Upper lobe of left lung (tissue), 4 donors: ENCODE data around the gene ADAMTSL3.

Source experiments
- POLR2A ChIP-seq, 4 donors: fragments of 450-650 bp; IDR thresholded peaks; one replicate each; pipeline ENCODE4 v1.5.1; 2016 to 2017; ENCODE audit warnings: antibody characterized with exemption in 4 of 4, mild to moderate bottlenecking in 2 of 4
- TF ChIP-seq, protein P1 (sequence below), 6 experiments: fragments of 450-650 bp in 4 of 6; fragments of 200-600 bp in 2 of 6; sonication (generic) in 2 of 6; IDR thresholded peaks; one replicate each; pipeline ENCODE4 v1.5.1; 2016 to 2019; ENCODE audit warnings: antibody characterized with exemption in 6 of 6

DNA sequence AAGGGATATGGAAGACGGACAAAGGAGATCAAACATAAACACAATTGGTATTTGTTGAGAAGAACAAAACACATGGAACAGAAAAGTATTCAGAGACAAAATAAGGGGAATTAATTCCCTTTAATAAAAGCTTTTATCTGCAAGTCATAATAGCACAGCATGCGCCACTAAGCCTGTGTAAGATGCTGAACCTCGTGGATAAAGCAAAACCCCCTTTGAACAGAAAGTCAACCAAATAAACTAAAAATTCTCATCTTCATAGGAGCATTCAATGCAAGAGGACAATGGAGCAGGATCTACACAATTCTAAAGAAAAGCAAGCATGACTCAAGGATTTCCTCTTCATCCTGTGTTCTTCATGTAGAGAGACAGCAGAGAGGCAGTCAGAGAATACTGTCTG is 307.4 kb downstream of the ADAMTSL3 start:
- TF ChIP-seq, protein P1, sequence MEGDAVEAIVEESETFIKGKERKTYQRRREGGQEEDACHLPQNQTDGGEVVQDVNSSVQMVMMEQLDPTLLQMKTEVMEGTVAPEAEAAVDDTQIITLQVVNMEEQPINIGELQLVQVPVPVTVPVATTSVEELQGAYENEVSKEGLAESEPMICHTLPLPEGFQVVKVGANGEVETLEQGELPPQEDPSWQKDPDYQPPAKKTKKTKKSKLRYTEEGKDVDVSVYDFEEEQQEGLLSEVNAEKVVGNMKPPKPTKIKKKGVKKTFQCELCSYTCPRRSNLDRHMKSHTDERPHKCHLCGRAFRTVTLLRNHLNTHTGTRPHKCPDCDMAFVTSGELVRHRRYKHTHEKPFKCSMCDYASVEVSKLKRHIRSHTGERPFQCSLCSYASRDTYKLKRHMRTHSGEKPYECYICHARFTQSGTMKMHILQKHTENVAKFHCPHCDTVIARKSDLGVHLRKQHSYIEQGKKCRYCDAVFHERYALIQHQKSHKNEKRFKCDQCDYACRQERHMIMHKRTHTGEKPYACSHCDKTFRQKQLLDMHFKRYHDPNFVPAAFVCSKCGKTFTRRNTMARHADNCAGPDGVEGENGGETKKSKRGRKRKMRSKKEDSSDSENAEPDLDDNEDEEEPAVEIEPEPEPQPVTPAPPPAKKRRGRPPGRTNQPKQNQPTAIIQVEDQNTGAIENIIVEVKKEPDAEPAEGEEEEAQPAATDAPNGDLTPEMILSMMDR (IDR thresholded peaks at IDR 0.05): no peak
- no peak for TF ChIP-seq POLR2A (IDR thresholded peaks at IDR 0.05)
